Right atrium auricular region (tissue), 2 donors: ENCODE results near the gene TNS3. TPM values are rescaled to one million over a fixed set of nuclear protein-coding genes. Genes with fewer than 3 reads are reported as not detected.

Experiments
- DNase-seq: peaks from one replicate; pipeline ENCODE4 v3.0.0-alpha.2; 2019; ENCODE audit warnings: low spot score
- H3K27ac ChIP-seq, 2 donors: fragments of 200-600 bp; sonication (generic); 1 replicate in 1 of 2; 2 replicates in 1 of 2; pipeline ENCODE4 v1.5.1; 2016 to 2019
- H3K27me3 ChIP-seq, 2 donors: fragments of 200-600 bp; sonication (generic); one replicate each; pipeline versions ENCODE4 v1.5.1 to v1.6.0; 2017 to 2019
- H3K36me3 ChIP-seq: fragments of 200-600 bp; sonication (generic); one replicate; pipeline ENCODE4 v1.5.1; 2016
- H3K4me1 ChIP-seq, 2 donors: fragments of 200-600 bp; sonication (generic); one replicate each; pipeline versions ENCODE4 v1.5.1 to v1.6.0; 2017 to 2019
- H3K4me3 ChIP-seq, 2 donors: fragments of 200-600 bp; sonication (generic); 1 replicate in 1 of 2; 2 replicates in 1 of 2; pipeline ENCODE4 v1.5.1; 2017 to 2019; ENCODE audit warnings: mild to moderate bottlenecking in 1 of 2, moderate library complexity in 1 of 2
- H3K9me3 ChIP-seq, 2 donors: fragments of 200-600 bp; sonication (generic); one replicate each; pipeline ENCODE4 v1.5.1; 2019
- total RNA-seq, 2 donors: library from RNA; depleted of rRNA; stranded (reverse); fragments of >200 nt; gene quantifications; one replicate each; pipeline ENCODE4 v1.1.0, GENCODE V29; 2016
- TF ChIP-seq, protein P1 (sequence below), 2 donors: fragments of 200-600 bp; sonication (generic); IDR thresholded peaks; one replicate each; pipeline ENCODE4 v1.5.1; 2019; ENCODE audit warnings: antibody characterized with exemption in 2 of 2

TNS3 gene
- total RNA-seq, 2 donors from 2014 or later, result 39.7 to 44.4 TPM

DNA sequence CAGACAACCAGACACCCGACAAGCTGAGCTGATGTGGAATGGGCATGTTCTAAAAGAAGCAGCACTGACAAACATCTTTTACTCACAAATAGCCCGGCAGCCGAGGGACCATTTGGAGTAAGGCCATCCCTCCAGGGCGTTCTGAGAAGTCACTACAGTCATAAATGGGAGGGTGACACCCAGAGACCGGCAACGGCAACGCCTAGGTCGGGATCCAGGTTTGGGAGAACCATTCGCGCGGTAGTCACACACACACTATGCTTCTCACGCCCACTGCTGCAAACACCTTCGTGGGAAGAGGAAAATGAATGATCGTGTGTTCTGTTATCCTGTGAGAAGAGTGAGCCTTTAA is 9.8 kb downstream of the TNS3 start:
- H3K36me3 ChIP-seq, result no peaks in the 10 kb centered on the region
- peak overlapping the region in 1 of 2 donors; percentile 29 for H3K4me3 ChIP-seq
- no peaks in the 10 kb centered on the region for H3K27me3 ChIP-seq
- peaks cover 0 to 64% of the 10 kb centered on the region in 2 donors for H3K4me1 ChIP-seq
- no peaks in the 10 kb centered on the region for H3K9me3 ChIP-seq
- H3K27ac ChIP-seq, result peak overlapping the region; percentile 79 to 82
- peak; percentile 70 for DNase-seq
- TF ChIP-seq, protein P1, sequence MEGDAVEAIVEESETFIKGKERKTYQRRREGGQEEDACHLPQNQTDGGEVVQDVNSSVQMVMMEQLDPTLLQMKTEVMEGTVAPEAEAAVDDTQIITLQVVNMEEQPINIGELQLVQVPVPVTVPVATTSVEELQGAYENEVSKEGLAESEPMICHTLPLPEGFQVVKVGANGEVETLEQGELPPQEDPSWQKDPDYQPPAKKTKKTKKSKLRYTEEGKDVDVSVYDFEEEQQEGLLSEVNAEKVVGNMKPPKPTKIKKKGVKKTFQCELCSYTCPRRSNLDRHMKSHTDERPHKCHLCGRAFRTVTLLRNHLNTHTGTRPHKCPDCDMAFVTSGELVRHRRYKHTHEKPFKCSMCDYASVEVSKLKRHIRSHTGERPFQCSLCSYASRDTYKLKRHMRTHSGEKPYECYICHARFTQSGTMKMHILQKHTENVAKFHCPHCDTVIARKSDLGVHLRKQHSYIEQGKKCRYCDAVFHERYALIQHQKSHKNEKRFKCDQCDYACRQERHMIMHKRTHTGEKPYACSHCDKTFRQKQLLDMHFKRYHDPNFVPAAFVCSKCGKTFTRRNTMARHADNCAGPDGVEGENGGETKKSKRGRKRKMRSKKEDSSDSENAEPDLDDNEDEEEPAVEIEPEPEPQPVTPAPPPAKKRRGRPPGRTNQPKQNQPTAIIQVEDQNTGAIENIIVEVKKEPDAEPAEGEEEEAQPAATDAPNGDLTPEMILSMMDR (IDR thresholded peaks at IDR 0.05), result no peak

DNA sequence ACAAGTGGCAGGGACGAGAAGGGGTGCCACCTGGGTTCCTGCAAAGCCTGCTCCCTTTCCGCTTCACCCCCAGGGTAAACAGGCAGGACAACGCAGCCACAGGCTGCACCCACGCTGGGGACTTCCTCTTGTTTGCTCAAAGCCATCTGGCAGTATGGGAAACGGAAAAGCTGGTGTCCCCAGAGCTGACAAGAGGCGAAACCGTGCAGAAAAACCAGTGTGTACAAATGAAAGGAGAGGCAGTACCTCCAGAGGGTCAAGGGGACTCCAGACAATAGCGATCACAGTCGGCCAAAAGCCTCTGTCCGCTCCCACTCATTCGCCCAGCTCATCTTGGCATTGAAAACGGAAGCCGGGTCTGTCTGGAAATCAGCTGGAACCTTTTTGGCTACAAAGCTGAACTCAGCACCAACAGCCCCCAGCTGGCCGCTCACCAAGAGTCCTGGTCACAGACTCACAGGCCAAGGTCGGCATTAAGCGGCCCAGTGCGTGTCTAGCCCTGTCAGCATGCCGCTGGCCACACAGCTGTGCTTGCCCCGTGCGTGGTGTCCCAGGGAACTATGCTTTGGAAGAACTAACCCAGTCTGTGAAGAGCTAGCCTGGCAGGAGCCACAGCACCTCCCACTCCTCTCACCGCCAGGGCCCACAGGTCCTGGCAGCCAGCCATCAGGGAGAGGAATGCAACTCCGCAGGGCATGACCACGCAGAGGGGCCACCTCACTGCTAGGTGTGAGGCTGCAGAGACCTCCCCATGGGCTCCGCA is 10.4 kb downstream of the TNS3 start:
- Histone ChIP-seq H3K27me3 (no peaks in the 10 kb centered on the region), H3K27ac (peak overlapping the region; percentile 79 to 82), H3K36me3 (no peaks in the 10 kb centered on the region), H3K9me3 (no peaks in the 10 kb centered on the region), H3K4me3 (peak overlapping the region in 1 of 2 donors; percentile 29), H3K4me1 (peaks cover 0 to 59% of the 10 kb centered on the region in 2 donors)
- DNase-seq, result peak; percentile 84
- TF ChIP-seq, protein P1 (IDR thresholded peaks at IDR 0.05), result no peak

DNA sequence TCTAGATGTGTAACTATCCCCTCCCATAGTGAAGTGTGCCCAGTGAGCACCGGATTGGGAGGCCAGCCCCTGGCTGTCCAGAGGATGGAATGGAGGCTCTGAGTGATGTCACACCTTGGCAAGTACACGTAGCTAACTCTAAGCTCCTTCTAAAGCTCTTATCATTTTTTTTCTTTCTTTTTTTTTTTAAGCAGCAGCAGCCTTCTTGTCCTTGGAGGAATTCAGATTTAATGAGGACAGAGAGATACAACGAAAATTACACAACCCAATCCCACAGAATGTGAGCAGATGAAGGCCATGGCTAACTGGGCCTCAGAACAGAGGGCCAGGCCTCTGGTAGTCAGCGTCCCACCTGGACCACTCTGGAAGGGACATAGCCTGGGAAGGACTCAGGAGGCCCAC is 11.3 kb downstream of the TNS3 start:
- Histone ChIP-seq H3K27me3 (no peaks in the 10 kb centered on the region), H3K9me3 (no peaks in the 10 kb centered on the region), H3K4me1 (peaks cover 0 to 50% of the 10 kb centered on the region in 2 donors), H3K27ac (peak overlapping the region; percentile 79 to 82), H3K36me3 (no peaks in the 10 kb centered on the region), H3K4me3 (no peak overlapping the region)
- TF ChIP-seq, protein P1 (IDR thresholded peaks at IDR 0.05), result no peak
- DNase-seq, result no peak

- Histone ChIP-seq H3K36me3 (no peaks in the 10 kb centered on the region), H3K27me3 (no peaks in the 10 kb centered on the region), H3K9me3 (no peaks in the 10 kb centered on the region), H3K4me1 (peaks cover 0 to 35% of the 10 kb centered on the region in 2 donors), H3K4me3 (no peak overlapping the region), H3K27ac (no peak overlapping the region)
- no peak for DNase-seq
- TF ChIP-seq, protein P1 (IDR thresholded peaks at IDR 0.05), result no peak
These were observed 13.4 kb downstream of the TNS3 start for GRCh38 chr7:47568547-47568946.

DNA sequence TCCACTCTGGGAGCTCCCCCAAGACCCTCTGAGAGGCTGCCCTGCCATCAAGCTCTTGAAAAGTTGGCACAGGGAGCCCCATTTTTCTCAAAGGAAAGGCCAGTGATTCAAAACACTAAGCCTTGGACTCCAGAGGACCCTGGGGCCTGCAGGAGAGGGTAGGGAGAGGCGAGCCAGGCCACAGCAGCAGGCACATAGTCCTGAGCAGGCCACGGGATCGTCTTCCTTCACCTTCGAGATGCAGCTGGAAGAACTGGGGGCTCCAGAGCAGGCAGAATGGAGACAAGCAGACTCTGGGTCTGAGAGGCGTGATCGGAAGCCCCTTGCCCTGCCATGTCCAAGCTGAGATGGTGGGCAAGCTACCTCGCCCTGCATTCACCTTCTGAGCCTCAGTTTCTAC is 13.9 kb downstream of the TNS3 start:
- TF ChIP-seq, protein P1 (IDR thresholded peaks at IDR 0.05), result no peak
- Histone ChIP-seq H3K27me3 (no peaks in the 10 kb centered on the region), H3K9me3 (no peaks in the 10 kb centered on the region), H3K4me1 (peaks cover 0 to 30% of the 10 kb centered on the region in 2 donors), H3K4me3 (no peak overlapping the region), H3K27ac (no peak overlapping the region), H3K36me3 (no peaks in the 10 kb centered on the region)
- no peak for DNase-seq
